ENCODE measurements around the gene P2RY6. TPM values are rescaled to one million over a fixed set of nuclear protein-coding genes. Genes with fewer than 3 reads are reported as not detected.

Gene P2RY6
- total and polyA plus RNA-seq, 12 donors: 0.33 to 5.9 (median 3.9) TPM

GRCh38 chr11:73307323-73308002, 35.3 kb downstream of the P2RY6 start:
- 0 to 1% (median 0%) methylated on average over 13 to 56 of the region's 56 CpGs for WGBS, 4 donors
- Histone ChIP-seq H3K27me3 (no peaks in the 10 kb centered on the region), H3K27ac (peak overlapping the region in 3 of 5 donors; percentile 83 to 89 (median 87)), H3K4me1 (replicated peaks in 1 of 2) (peaks cover 5 to 11% of the 10 kb centered on the region in 2 donors), H3K4me3 (peak overlapping the region in 3 of 4 donors; percentile 18 to 71 (median 65)), H3K36me3 (replicated peaks in 1 of 2) (no peaks in the 10 kb centered on the region), H3K9me3 (replicated peaks in 1 of 3) (no peaks in the 10 kb centered on the region)
- intact Hi-C loops (cut with DNase I): loop anchor here (2.0 to 10.0 kb wide), 4 partner anchors 27 to 87 kb away; no protein-coding TSS in a partner anchor
- peak; percentile 95 to 99 (median 98) for DNase-seq
- TF ChIP-seq CTCF (IDR thresholded peaks at IDR 0.05) (peak; percentile 77 to 94 (median 88)), POLR2A (IDR thresholded peaks at IDR 0.05) (peak in 1 of 2 donors; percentile 24)

- intact Hi-C loops (cut with DNase I): loop anchor here (5.0 to 10.0 kb wide), 3 partner anchors 34 to 87 kb away; no protein-coding TSS in a partner anchor
- Histone ChIP-seq H3K36me3 (replicated peaks in 1 of 2) (no peaks in the 10 kb centered on the region), H3K27ac (peak within 1 kb of the TSS in 4 of 5 donors; percentile 57 to 89 (median 85)), H3K4me1 (replicated peaks in 1 of 2) (peaks cover 5 to 11% of the 10 kb centered on the region in 2 donors), H3K27me3 (no peaks in the 10 kb centered on the region), H3K4me3 (peak within 1 kb of the TSS in 3 of 4 donors; percentile 18 to 71 (median 65)), H3K9me3 (replicated peaks in 1 of 3) (no peaks in the 10 kb centered on the region)
- DNase-seq: peak in 6 of 7 donors; percentile 45 to 68 (median 52)
- no peak for TF ChIP-seq POLR2A (IDR thresholded peaks at IDR 0.05)
- 0 to 1% (median 0%) methylated on average over 7 to 105 of the region's 105 CpGs for WGBS, 4 donors
These were observed 36.1 kb downstream of the P2RY6 start, which contains the start of gene ARHGEF17 for GRCh38 chr11:73308003-73308960. TSS of gene ARHGEF17 (plus strand) at chr11:73308276. CDS start at chr11:73308639, 363 bp downstream.

GRCh38 chr11:73308961-73309919, 37.1 kb downstream of the P2RY6 start:
- peaks cover 9 to 11% of the 10 kb centered on the region in 2 donors for H3K4me1 ChIP-seq (replicated peaks in 1 of 2)
- peak; percentile 59 to 85 (median 76) for DNase-seq
- H3K36me3 ChIP-seq (replicated peaks in 1 of 2): no peaks in the 10 kb centered on the region
- peak overlapping the region in 4 of 5 donors; percentile 57 to 89 (median 85) for H3K27ac ChIP-seq
- no peaks in the 10 kb centered on the region for H3K27me3 ChIP-seq
- 17 to 27% (median 21%) methylated on average over 26 to 78 of the region's 78 CpGs for WGBS, 4 donors
- H3K4me3 ChIP-seq: peak overlapping the region in 2 of 4 donors; percentile 65 to 71
- no peak for TF ChIP-seq CTCF (IDR thresholded peaks at IDR 0.05)
- peak; percentile 8 to 53 for TF ChIP-seq POLR2A (IDR thresholded peaks at IDR 0.05)
- intact Hi-C loops (cut with DNase I): loop anchor here (5.0 to 10.0 kb wide), 3 partner anchors 33 to 86 kb away; no protein-coding TSS in a partner anchor
- H3K9me3 ChIP-seq (replicated peaks in 1 of 3): no peaks in the 10 kb centered on the region

GRCh38 chr11:73310076-73310475, 37.9 kb downstream of the P2RY6 start:
- Histone ChIP-seq H3K27ac (peak overlapping the region in 3 of 5 donors; percentile 35 to 89 (median 83)), H3K4me1 (replicated peaks in 1 of 2) (peaks cover 9 to 11% of the 10 kb centered on the region in 2 donors), H3K27me3 (no peaks in the 10 kb centered on the region), H3K4me3 (peak overlapping the region in 1 of 4 donors; percentile 71), H3K36me3 (replicated peaks in 1 of 2) (no peaks in the 10 kb centered on the region), H3K9me3 (replicated peaks in 1 of 3) (no peaks in the 10 kb centered on the region)
- intact Hi-C loops (cut with DNase I): no loop called here
- DNase-seq: no peak
- TF ChIP-seq POLR2A (IDR thresholded peaks at IDR 0.05): no peak
- TF ChIP-seq CTCF (IDR thresholded peaks at IDR 0.05): no peak
- 77 to 87% (median 82%) methylated on average over 6 to 16 of the region's 16 CpGs for WGBS, 4 donors
